GM18858 (cell line): ENCODE results near the gene MRI1.

Source experiments
- ATAC-seq: cut with Tn5 transposase; IDR thresholded peaks from one replicate; pipeline ENCODE4 v1.9.1; 2021; ENCODE audit not compliant: unreplicated experiment

MRI1 gene

DNA sequence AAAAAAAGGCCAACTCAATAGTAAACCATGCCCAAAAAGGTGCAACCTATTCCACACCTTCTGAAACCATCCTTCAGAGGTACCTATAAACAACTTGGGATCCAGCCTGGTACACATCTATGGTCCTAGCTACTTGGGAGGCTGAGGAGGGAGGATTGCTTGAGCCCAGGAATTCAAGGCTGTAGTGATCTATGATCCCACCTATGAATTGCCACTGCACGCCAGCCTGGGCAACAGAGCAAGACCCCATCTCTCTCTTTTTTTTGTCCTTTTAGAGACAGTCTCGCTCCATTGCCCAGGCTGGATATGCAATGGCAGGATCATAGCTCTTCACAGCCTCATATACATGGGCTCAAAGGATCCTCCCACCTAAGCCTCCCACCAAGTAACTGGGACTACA, 57.0 kb downstream of the MRI1 start:
- no peak for ATAC-seq

GRCh38 chr19:13823256-13823655, 58.9 kb downstream of the MRI1 start:
- ATAC-seq: no peak
